Measurements from ENCODE around the gene RAVER2. TPM values are rescaled to one million over a fixed set of nuclear protein-coding genes. Genes with fewer than 3 reads are reported as not detected.

Gene RAVER2
- total RNA-seq, 1 experiment from 2014 or later: 12.9 TPM

GRCh38 chr1:64849942-64850341, 105.1 kb downstream of the RAVER2 start:
- no peaks in the 10 kb centered on the region for H3K27me3 ChIP-seq (replicated peaks; ENCODE audit: control insufficient read depth, insufficient read depth, low read length)
- POLR2A ChIA-PET: no interaction called here
- Mint-ChIP-seq H3K9me3 (ENCODE audit: unreplicated experiment) (no peaks in the 10 kb centered on the region), H3K36me3 (ENCODE audit: insufficient read depth, unreplicated experiment) (peaks cover 8% of the 10 kb centered on the region), H3K27ac (ENCODE audit: unreplicated experiment) (no peak overlapping the region), H3K27me3 (ENCODE audit: insufficient read depth, unreplicated experiment) (no peaks in the 10 kb centered on the region), H3K4me3 (ENCODE audit: unreplicated experiment) (no peak overlapping the region), H3K4me1 (ENCODE audit: low read depth, unreplicated experiment) (no peaks in the 10 kb centered on the region)
- H3K9me3 ChIP-seq: no peaks in the 10 kb centered on the region
- intact Hi-C loops (cut with micrococcal nuclease; ENCODE audit: unreplicated experiment): no loop called here
- CTCF ChIA-PET: no interaction called here
- DNase-seq: no peak
- H3K4me1 ChIP-seq: no peaks in the 10 kb centered on the region
- TF ChIP-seq CTCF (IDR thresholded peaks at IDR 0.05; ENCODE audit: insufficient read depth in 1 of 2, low read depth in 1 of 2, low read length in 1 of 2, severe bottlenecking in 1 of 2, unreplicated experiment in 1 of 2): no peak
- BruUV-seq (replicated peaks): no TSS peak
- no peaks in the 10 kb centered on the region for H3K36me3 ChIP-seq (ENCODE audit: control insufficient read depth, insufficient read depth, low read length)
- no peak overlapping the region for H3K4me3 ChIP-seq (ENCODE audit: low read depth, low read length)

GRCh38 chr1:64850846-64851245, 106.0 kb downstream of the RAVER2 start:
- TF ChIP-seq CTCF (IDR thresholded peaks at IDR 0.05; ENCODE audit: insufficient read depth in 1 of 2, low read depth in 1 of 2, low read length in 1 of 2, severe bottlenecking in 1 of 2, unreplicated experiment in 1 of 2): no peak
- Mint-ChIP-seq H3K27me3 (ENCODE audit: insufficient read depth, unreplicated experiment) (no peaks in the 10 kb centered on the region), H3K27ac (ENCODE audit: unreplicated experiment) (no peak overlapping the region), H3K4me3 (ENCODE audit: unreplicated experiment) (no peak overlapping the region), H3K36me3 (ENCODE audit: insufficient read depth, unreplicated experiment) (peaks cover 8% of the 10 kb centered on the region), H3K4me1 (ENCODE audit: low read depth, unreplicated experiment) (no peaks in the 10 kb centered on the region), H3K9me3 (ENCODE audit: unreplicated experiment) (no peaks in the 10 kb centered on the region)
- no TSS peak for BruUV-seq (replicated peaks)
- ChIA-PET POLR2A (no interaction called here), CTCF (no interaction called here)
- no peaks in the 10 kb centered on the region for H3K4me1 ChIP-seq
- no peaks in the 10 kb centered on the region for H3K27me3 ChIP-seq (replicated peaks; ENCODE audit: control insufficient read depth, insufficient read depth, low read length)
- H3K36me3 ChIP-seq (ENCODE audit: control insufficient read depth, insufficient read depth, low read length): no peaks in the 10 kb centered on the region
- no peak for DNase-seq
- no peaks in the 10 kb centered on the region for H3K9me3 ChIP-seq
- intact Hi-C loops (cut with micrococcal nuclease; ENCODE audit: unreplicated experiment): no loop called here
- no peak overlapping the region for H3K4me3 ChIP-seq (ENCODE audit: low read depth, low read length)

- intact Hi-C loops (cut with micrococcal nuclease; ENCODE audit: unreplicated experiment): no loop called here
- H3K36me3 ChIP-seq (ENCODE audit: control insufficient read depth, insufficient read depth, low read length): no peaks in the 10 kb centered on the region
Observed at GRCh38 chr1:64851664-64852063, 106.8 kb downstream of the RAVER2 start.

More at GRCh38 chr1:64851664-64852063, 106.8 kb downstream of the RAVER2 start:
- Histone ChIP-seq H3K4me1 (no peaks in the 10 kb centered on the region), H3K4me3 (ENCODE audit: low read depth, low read length) (no peak overlapping the region), H3K9me3 (no peaks in the 10 kb centered on the region), H3K27me3 (replicated peaks; ENCODE audit: control insufficient read depth, insufficient read depth, low read length) (no peaks in the 10 kb centered on the region)
- H3K27me3 Mint-ChIP-seq (ENCODE audit: insufficient read depth, unreplicated experiment): no peaks in the 10 kb centered on the region
- no peaks in the 10 kb centered on the region for H3K36me3 Mint-ChIP-seq (ENCODE audit: insufficient read depth, unreplicated experiment)
- no peaks in the 10 kb centered on the region for H3K4me1 Mint-ChIP-seq (ENCODE audit: low read depth, unreplicated experiment)
- H3K4me3 Mint-ChIP-seq (ENCODE audit: unreplicated experiment): no peak overlapping the region
- H3K27ac Mint-ChIP-seq (ENCODE audit: unreplicated experiment): no peak overlapping the region
- CTCF ChIA-PET: no interaction called here
- no peak for DNase-seq
- POLR2A ChIA-PET: no interaction called here
- TF ChIP-seq CTCF (IDR thresholded peaks at IDR 0.05; ENCODE audit: insufficient read depth in 1 of 2, low read depth in 1 of 2, low read length in 1 of 2, severe bottlenecking in 1 of 2, unreplicated experiment in 1 of 2): no peak
- no TSS peak for BruUV-seq (replicated peaks)
- H3K9me3 Mint-ChIP-seq (ENCODE audit: unreplicated experiment): no peaks in the 10 kb centered on the region
